Measurements from ENCODE around the gene COA8. TPM values are rescaled to one million over a fixed set of nuclear protein-coding genes. Genes with fewer than 3 reads are reported as not detected.
A peak's percentile ranks its signal among the peaks of the same experiment; 100 is the strongest.

The COA8 gene
- total RNA-seq, 1 experiment from 2014 or later, result 34.7 TPM

DNA sequence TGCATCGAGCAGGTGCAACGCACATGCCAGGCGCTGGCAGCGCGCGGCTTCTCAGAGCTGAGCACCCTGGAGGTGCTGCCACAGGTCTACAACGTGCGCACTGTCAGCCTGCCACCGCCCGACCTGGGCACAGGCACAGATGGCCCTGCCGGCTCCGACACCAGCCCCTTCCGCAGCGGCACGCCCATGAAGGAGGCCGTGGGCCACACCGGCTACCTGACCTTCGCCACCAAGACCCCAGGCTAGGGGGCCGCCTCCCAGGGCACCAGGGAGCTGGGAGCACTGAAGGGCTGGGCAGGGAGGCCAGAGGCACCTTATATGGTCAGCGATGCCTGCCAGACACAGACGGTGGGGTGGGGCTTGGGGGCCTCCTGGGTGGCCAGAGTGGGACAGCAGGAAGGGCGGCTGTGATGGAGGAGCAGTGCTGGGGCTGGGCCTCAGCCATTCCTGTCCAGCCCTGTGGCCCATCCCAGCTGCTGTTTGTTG, 28.1 kb upstream of the COA8 start:
- DNase-seq (ENCODE audit: low spot score), result peak; percentile 72
- in situ Hi-C loops (cut with HindIII; ENCODE audit: low sequenced_read_pairs), result no loop called here

- in situ Hi-C loops (cut with HindIII; ENCODE audit: low sequenced_read_pairs), result no loop called here
- no peak for DNase-seq (ENCODE audit: low spot score)
These were observed 27.5 kb upstream of the COA8 start for GRCh38 chr14:103535081-103535890.

- no peak for DNase-seq (ENCODE audit: low spot score)
- in situ Hi-C loops (cut with HindIII; ENCODE audit: low sequenced_read_pairs), result no loop called here
These were observed 26.7 kb upstream of the COA8 start for GRCh38 chr14:103535891-103536565.

DNA sequence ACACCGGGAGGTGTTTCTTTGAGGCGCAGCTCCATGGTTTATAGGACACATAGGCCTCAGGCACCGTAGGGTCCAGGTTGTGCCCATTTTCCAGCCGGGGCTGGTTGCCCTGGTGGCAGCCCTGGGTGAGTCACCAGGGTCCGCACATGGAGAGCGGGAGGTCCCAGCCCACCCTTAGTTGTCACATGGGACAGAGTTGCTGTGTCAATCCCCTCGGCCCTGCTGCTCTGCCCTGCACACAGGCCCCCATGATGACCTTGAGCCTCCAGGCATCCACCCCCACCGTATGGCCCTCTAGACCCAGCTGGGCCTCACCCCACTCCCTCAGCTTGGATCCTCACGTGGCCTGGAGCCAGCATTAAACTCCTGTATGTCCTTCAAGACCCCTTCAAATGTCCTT, 26.1 kb upstream of the COA8 start:
- in situ Hi-C loops (cut with HindIII; ENCODE audit: low sequenced_read_pairs), result no loop called here
- DNase-seq (ENCODE audit: low spot score), result no peak

- in situ Hi-C loops (cut with HindIII; ENCODE audit: low sequenced_read_pairs), result no loop called here
- no peak for DNase-seq (ENCODE audit: low spot score)
These were observed 25.4 kb upstream of the COA8 start for GRCh38 chr14:103537175-103537990.

GRCh38 chr14:103538291-103539055, 24.3 kb upstream of the COA8 start:
- in situ Hi-C loops (cut with HindIII; ENCODE audit: low sequenced_read_pairs), result no loop called here
- peak; percentile 74 for DNase-seq (ENCODE audit: low spot score)

DNA sequence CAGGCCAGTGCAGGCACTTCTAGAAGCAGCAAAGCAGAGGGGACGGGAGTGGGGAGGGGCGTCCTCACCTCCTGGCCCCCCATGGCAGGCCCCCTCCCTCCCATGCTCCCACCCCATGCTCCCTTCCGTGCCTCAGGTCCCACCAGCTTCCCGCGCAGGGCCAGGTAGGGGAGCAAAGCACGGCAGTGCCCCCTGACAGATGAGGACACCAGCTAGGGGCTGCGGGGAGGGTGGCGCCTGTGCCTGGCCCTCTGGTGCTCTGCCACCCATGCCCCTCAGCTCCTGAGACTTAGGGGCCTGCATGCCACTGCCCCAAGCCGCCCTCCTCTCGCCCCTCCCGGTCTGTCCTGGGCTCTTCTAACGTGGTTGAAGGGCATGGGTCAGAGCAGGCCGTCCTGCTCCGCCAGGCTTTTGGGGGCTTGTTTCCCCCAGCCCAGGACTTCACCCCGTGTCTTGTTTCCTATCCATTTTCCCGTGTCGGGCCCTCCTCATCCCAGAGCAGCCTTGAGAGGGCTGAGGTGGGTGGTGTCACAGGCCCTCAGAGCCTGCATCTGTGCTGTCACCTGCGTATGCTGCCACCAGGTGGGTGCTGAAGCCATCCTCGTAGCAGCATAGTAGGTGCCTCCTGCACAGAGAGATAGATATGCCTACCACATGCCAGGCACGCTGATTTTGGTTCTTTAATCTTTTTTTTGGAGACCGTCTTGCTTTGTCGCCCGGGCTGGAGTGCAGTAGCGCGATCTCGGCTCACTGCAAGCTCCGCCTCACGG, 23.5 kb upstream of the COA8 start:
- in situ Hi-C loops (cut with HindIII; ENCODE audit: low sequenced_read_pairs), result no loop called here

DNA sequence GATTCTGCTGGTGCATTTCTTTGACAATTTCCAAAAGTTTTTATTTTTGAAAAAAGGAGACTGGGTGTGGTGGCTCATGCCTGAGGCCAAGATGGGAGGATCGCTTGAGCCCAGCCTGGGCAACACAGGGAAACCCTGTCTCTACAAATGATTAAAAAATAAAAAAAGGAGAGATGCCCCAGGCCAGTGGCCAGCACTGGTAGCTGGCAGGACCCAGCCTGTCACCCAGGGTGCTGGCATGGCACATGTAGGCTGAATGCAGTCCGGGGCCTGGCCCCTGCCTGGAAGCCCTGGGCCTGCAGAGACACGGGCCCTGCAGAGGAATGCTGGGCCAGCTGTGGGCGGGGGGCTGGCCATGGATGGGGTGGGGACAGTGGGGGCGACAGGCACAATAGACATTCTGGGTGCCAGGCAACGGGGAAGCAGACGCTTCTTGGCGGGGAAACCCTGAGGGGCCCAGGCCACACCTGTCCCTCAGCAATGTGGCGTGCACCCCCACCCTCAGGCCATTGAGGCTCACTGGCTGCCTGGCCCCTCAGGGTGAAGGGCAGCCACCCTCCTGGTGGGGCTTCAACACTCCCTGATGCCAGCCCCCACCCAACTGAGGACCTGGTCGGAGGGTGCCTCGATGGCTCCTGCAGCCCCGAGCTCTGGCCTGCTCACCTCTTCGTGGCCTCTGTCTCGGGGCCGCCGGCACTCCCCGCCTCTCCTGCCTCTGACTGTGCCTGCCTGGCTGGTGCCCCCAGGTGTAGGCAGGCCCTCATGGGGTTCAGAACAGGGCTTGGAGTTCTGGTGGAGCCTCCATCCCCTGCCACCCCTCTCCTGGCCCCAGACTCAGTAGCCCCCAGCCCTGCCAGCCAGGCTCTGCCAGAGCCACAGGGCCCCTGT, 21.7 kb upstream of the COA8 start:
- in situ Hi-C loops (cut with HindIII; ENCODE audit: low sequenced_read_pairs), result no loop called here
- no peak for DNase-seq (ENCODE audit: low spot score)

More for the DNA sequence above, 23.5 kb upstream of the COA8 start:
- DNase-seq (ENCODE audit: low spot score), result no peak

GRCh38 chr14:103541709-103542604, 20.8 kb upstream of the COA8 start:
- DNase-seq (ENCODE audit: low spot score), result no peak
- in situ Hi-C loops (cut with HindIII; ENCODE audit: low sequenced_read_pairs), result no loop called here

DNA sequence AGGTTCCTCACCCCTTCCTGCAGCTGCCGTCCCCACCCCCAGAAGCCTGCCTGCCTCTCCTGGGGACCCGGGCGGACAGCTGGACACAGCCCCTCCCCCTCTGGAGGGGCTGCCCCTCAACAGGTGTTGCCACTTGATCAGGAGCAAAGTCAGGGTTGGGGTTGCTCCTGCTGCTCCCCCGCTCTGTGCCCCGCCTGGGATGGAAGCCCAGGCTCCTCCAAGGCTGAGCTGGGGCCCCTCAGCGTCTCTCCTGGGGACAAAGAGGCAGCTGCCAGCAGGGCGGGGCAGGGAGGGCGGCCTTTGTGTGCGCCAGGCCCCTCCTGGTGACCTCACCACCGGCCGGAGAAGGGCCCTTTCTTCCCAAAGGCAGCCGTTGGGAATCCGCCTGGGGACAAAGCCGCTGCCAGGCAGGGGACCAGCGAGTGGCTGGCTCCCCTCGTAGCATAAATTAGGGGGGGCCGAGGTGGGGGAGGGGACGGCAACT, 20.1 kb upstream of the COA8 start:
- DNase-seq (ENCODE audit: low spot score), result no peak
- in situ Hi-C loops (cut with HindIII; ENCODE audit: low sequenced_read_pairs), result no loop called here

DNA sequence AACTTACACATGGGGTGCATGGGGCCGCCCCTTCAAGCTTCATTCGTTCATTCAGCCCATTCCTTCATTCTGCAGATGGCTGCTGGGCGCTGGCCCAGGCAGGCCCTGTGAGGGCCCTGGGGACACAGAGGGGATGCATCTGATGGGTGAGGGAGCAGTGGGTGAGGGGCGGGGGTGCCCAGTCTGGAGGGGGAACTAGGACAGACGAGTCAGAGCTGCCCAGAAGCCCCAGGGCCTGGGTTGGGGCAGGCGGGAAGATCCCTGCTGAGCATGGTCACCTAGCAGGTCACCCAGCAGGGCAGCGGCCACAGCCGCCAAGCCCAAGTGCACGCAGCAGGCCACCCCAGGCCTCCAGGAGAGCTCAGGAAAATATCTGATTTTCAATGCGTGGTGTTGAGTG, 19.6 kb upstream of the COA8 start:
- in situ Hi-C loops (cut with HindIII; ENCODE audit: low sequenced_read_pairs), result no loop called here
- DNase-seq (ENCODE audit: low spot score), result no peak

DNA sequence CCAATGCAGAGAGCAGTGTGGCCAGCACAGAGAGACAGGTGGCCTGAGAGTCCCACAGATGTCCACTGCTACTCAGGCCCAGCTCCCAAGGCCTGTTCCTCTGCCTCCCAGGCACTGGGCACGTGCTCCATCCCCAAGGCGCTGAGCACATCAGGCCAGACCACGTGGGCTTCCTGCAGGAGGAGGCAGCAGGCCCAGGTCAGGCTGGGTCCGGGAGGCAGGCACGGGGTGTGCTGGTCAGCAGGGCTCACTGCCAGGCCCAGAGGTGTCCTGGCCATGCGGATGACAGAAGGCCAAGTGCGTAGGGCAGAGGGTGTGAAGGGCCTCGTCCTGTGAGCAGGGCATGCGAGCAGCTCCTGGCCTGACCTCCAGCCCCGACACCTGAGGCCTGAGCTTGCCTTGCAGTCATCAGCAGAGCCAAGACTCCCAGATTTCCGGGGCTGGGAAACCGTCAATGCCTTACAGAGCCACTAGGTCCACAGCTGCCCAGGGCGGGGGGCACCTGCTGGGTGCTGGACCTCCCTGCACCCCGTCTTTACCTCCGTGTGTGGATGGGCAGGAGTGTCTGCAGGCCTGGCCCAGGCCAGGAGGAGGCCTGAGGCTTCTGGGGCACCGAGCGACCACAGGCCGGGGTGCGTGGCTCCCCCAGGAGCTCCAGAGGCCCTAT, 18.9 kb upstream of the COA8 start:
- no peak for DNase-seq (ENCODE audit: low spot score)

DNA sequence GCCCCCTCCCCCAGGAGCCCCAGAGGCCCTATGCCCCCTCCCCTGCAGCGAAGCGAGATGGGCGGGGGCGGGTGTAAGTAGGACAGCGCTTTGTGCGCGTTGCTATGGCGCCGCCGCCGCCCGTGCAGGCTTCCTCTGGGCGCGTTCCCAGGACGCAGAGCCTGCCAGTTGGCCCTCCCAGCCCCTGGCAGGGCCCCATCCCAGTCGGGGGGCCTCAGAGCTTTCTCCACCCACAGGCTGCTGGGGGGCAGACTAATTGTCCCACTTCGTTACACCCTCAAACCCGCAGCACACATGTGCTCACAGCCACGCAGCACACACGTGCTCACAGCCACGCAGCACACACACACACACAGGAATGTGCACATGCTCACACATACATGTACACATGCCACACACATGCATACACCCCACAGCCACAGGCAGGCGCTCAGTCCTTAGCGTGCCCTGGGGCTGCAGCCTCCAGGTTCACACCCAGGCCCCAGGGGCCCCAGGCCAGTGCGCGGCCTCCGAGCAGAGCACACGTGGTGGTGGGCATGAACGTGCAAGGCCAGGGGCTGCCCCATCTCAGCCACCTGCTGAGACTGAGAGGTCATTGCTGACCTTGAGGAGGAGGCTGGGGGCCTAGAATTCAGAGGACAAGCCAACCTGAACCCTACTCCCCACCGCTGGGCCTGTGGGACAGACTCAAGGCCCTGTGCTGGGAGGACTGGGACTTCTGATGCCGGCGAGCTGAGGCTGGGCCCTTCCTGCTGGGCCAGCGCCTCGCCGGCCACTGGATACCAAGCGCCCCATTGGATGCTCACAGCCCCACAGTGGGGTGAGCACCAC, 18.2 kb upstream of the COA8 start:
- DNase-seq (ENCODE audit: low spot score), result peak; percentile 92
- in situ Hi-C loops (cut with HindIII; ENCODE audit: low sequenced_read_pairs), result no loop called here

More for the DNA sequence above, 18.9 kb upstream of the COA8 start:
- in situ Hi-C loops (cut with HindIII; ENCODE audit: low sequenced_read_pairs), result no loop called here

DNA sequence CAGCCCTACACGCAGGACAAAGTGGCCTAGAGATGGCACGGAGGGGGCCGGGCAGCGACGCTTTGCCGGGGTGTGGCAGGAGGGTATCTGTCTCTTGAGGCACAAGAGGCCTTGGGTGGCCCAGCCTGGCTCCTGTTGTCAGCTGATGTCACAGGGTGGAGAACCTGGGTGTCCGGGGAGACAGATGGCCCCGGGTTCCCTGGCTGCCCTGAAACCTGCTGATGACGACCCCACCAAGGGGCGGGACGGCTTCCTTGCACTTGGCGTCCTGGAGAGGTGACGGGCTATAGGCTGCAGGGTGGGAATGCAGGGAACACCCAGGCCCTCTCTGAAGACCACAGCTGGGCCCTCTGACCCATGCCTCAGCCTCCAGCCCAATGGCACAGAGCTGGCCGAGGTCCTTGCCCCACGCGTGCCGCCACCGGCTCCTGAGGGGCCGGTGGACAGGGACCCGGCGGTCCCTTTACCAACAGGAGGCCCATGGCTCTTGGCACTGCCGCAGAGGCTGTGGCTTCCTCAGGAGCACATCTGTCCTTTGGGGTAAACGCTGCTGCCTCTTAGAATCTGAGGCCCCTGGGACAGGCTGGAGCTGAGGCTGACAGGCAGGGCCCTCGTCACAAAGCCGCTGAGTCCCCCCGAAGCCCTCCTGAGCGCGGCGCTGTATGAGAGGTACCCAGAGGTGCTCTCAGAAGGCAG, 17.4 kb upstream of the COA8 start:
- in situ Hi-C loops (cut with HindIII; ENCODE audit: low sequenced_read_pairs), result no loop called here
- no peak for DNase-seq (ENCODE audit: low spot score)

Data from G401 (cell line).